GM18858 (cell line): Measurements from ENCODE around the gene NEAT1.
"Not testable (repeated sequence)": the region's sequence is repeated elsewhere in the genome, so short reads cannot be mapped to it uniquely, and the experiment has no call there.

ENCODE experiments used
- ATAC-seq: cut with Tn5 transposase; IDR thresholded peaks from one replicate; pipeline ENCODE4 v1.9.1; 2021; ENCODE audit not compliant: unreplicated experiment

The NEAT1 gene

DNA sequence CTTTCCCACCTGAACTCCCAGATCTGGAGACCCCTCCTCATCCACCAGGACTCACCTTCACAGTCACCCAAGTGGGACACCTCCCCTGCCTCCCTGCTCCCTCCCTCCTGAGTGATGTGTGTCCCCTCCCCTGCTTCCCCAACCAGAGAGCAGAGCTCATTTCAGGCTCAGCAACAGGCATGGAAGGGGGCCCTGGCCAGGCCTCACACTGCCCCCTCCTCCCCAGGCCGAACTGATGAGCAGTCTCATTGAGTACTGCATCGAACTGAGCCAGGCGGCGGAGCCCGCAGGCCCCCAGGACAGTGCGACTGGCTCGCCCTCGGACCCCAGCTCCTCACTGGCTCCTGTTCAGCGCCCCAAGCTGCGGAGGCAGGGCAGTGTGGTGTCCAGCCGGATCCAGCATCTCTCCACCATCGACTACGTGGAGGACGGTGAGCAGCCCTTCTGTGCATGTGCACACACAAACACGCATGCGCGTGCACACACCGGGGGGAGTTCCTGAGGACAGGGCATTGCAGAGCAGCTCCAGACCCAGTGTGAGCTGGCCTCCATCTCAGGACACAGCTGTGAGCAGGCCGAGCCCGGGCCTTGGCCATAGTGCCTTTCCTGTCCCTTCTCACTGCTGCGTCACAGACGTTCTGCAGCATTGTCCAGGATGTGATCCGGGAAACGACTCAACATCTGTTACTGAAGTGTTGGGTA, 17.8 kb upstream of the NEAT1 start:
- no peak for ATAC-seq

DNA sequence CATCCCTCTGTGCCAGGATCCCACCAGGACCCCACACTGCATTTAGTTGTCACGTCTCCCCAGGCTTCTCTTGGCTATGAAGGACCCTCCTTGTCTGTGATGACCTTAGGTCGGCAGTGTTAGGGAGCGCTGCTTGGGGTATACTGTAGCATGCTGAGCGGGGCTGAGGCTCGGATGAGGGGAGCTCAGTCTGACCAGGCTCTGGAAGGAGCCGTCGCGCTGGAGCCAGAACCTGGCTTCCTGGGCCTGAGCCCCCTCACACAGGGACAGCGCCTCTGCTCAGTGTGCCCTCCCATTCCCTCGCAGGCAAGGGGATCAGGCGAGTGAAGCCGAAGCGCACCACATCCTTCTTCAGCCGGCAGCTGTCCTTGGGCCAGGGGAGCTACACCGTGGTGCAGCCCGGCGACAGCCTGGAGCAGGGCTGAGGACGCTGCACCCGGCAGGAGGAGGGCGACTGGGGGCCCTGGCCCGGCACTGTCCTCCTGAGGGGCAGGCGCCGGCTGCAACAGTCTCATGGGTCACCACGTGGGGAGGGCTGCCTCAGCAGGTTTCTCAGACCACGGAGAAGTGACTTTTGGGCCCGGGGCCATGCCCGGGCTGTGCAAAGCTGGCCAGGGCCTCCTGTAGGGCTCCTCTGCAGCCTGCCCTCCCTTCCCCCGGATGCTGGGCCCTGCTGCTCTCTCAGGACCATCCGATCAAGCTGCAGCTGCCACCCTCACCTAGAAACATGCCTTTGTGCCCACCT, 11.5 kb upstream of the NEAT1 start:
- ATAC-seq: no peak

DNA sequence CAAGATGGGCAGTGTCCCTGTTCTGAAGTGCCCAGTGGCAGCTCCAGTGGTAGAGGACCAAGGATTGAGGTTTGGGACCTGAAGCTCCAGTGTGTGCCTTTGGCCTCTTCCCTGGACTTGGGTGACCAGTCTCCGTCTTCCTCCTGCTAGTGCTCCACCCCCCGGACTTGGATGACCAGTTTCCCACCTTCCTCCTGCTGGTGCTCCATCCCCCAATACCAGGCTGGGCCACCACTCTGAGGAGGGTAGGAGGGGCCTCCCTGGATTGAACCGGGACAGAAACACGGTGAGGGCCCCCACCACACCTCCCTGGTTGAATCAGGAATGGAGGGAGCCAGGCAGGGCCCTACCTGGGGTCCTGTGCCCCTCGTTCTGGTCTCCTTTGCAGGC, 10.9 kb upstream of the NEAT1 start:
- ATAC-seq: no peak

DNA sequence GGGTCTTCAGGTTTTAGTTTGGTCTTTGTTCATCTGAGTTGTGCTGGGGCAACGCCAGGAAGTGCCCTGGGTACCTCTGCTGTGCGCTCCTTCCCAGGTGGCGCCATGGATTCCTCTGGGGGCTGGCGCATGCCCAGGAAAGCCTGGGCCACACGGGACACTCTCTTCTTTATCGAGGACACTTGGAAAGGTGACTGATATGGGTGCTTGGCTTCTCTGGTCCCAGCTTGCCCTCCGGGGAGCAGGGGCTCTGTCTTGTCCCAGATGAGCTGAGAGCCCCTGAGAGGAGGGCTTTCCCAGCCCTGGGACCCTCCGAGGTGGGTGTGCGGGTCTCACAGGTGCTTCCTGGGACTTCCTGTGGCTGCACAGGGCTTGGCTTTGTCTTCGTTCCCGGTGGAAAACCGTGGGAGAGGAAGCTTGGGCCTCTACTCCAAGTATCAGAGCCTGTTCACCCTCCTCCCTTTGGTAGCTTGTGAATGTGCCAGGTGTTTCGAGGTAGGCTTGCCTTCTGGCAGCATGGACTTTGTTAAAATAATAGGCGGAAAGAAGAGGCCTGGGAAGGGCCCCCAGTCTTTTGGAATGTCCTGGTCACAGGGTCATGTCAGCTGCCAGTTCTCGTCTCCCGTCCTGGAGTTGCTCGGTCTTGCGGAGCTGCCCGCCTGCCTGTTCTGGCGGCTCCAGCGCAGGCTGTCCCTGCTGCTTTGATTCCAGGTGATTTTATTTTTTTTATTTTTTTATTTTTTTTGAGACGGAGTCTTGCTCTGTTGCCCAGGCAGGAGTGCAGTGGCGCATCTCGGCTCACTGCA, 10.1 kb upstream of the NEAT1 start:
- ATAC-seq: no peak

DNA sequence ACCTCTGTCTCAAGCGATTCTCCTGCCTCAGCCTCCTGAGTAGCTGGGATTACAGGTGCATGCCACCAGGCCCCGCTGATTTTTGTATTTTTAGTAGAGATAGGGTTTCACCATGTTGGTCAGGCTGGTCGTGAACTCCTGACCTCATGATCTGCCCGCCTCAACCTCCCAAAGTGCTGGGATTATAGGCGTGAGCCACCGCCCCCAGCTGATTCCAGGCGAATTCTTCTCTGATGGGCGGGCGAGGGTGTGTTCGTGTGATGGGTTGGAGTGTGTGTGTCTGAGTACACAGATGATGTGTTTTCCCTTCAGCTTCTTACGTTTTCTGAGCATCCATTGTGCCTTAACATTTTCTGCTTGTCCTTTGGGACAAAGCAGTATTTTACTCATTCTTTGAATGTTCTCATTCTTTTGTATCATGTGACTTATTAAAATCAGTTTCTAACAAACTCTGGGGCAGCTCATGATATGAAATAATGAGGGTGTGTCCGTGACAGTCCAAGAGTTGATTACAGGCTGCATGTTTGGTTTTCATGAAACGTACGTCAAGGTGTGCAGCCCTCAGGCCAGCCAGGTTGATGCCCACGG, 9.4 kb upstream of the NEAT1 start:
- ATAC-seq: not testable (repeated sequence)

DNA sequence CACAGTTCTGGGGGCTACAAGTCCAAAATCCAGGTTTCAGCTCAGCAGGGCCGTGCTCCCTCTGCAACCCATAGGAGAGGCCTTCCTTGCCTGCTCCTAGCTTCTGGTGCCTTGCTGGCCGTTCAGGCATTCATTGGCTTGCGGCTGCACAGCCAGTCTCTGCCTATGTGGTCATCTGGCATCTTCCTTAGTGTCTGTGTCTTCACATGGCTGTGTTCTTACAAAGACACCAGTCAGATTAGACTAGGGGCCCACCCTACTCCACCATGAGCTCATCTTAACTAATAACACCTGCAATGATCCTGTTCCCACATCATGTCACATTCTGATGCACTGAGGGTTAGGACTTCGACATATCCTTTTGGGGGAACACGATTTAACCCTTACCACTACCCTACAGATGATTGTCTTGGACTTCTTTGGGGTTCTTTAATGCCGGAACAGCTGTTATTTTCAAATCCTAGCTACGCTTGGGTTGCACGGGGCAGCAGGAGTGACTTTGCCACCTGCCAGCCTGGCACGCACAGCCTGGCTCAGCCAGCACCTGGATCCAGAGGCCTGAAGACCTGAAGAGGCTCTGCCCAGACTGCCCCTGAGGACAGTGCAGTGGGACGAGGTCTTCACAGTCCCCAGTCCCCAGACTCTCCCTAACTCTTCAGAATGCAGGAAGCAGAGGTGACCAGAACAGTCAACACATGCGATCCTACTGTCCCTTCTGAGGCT, 7.7 kb upstream of the NEAT1 start:
- ATAC-seq: no peak

DNA sequence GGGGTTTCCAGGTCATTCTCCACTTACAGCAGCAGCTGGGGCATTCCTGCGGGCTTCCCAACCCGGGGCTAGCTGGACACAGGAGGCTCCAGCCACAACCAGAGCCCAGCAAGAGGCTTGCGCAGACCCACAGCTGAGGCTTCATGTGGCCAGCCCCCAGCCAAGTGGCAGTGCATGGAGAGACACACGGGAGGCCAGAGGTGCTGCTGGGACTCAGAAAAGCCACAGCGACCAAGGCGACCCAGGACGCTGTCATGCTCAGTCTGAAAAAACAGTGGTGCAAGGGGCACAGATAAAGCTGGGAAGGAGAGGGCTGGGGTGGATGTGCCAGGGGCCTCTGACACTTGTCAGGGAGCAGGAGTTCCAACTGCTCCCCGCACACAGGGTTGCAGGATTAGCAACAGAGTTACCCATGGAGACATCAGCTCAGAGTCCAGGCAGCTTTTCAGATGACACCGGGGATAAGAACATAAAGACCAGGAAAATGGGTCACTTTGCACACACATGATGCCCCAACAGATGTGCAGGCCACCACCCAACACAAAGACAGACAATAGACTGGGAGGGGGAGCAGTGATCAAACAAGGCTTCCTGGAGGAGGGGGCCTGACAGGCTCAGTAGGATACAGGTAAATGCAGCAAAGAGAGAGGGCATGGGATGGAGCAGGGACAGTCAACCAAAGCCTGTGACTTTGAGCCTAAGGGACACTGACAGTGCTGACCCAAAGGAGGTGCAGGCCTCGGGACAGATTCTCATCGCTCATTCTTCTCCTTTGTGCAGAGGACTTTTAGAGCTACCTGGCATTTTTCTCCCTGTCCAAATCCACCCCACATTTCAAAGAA, 6.9 kb upstream of the NEAT1 start:
- ATAC-seq: no peak

DNA sequence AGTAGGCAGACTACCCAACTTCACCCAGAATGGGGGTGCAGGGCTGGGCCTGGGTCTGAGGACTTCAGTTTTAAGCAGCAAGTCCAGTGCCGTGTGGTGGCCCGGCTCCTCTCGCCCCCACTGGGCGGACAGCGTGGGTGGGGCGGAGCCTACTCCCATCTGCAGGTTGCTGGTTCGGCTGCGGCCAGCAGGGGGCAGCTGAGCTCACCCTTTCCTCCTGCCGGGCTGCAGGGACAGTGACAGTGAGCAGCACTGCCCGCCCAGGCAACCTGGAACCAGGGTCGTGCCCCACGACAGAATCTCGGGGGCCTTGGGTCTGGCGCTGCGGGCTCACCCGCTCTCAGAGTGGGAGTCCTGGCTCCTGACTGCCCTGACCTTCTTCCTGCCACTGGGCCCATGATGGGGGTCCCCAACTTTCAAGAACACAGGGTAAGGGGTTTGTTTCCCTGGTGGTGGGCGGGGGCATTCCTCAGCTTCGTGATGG, 6.2 kb upstream of the NEAT1 start:
- peak; percentile 36 for ATAC-seq

DNA sequence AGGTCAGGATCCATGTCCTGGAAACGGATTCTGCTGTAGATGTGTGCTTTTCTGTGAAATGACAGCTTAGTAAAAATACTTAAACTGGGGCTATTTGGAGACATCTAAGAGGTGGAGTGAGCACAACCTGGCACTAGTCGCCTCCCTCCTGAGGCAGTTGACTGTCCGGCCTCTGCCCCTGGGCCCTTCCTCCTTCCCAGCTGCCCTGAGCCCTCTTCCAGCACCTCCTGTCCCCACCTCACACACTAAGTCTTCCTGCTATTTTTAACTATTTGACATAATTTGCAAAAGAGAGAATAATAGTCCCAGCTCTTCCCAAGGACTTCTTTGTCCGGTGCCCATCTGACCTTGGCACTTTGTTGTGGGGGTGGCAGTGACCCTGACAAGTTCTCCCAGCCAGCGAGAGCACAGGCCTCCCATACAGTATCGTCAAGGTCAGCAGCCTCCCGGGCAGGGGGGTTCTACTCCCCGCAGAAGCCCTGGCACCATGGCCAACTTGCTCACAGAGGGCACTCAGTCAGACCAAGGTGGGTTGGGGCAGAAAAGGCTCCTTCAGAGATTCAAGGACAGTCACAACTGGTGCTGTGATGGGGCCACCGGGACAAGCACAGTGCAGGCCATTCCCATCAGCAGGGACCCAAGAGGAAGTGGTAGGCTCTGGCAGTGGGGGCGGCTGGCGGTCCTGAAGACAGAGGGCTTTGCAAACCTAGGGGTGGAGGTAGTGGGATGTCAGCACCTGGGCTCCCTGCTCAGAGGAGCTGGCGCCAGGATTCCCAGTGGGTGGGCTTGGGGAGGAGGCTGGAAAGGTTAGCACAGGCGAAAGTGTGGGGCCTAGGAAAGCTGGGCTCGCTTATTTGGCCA, 5.5 kb upstream of the NEAT1 start:
- ATAC-seq: no peak

DNA sequence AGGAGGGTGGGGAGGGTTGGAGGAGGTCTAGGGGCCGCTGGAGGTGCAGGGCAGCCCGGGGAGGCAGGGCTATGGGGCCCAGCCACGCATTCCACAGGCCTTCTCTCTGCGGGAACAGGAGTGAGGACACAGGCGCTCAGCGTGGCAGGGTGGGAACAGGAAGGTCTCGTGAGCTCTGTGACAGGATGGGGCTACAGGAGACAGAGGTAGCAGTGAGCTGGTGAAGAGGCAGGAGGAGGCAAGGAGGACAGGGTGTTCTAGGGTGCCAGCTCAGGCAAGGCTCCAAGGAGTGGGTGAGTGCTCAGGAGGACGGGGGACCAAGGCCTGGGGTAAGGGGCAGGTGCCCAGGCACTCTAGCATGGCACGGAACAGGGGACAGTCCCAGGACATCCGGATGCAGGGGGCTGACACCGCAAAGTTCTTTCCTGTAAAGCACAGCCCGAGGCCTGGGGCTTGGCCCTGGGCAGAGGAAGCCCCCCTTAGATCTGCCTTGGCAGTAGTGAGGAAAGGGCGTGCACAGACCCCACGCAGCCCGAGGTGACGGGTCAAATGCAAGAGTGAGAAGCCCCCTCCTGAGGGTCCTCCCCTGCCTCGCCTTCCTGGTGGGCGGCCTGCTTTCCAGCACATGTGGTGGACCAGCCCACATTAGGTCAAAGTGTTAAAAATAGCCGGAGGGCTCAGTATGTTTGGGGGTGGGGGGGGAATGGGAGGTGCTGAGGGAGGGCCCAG, 4.7 kb upstream of the NEAT1 start:
- ATAC-seq: no peak

DNA sequence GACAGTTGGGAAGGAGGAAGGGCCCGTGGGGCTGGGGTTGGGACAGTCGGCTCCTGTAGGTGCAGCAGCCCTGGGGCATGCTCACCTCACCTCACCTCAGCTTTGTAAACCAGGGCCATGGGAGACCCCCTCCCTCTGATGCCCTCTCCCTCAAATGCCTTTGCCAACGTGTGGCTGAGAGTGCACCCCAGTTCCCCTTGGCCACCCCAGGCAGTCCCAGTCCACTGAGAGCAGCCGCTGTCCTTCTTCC, 4.2 kb upstream of the NEAT1 start:
- ATAC-seq: no peak

DNA sequence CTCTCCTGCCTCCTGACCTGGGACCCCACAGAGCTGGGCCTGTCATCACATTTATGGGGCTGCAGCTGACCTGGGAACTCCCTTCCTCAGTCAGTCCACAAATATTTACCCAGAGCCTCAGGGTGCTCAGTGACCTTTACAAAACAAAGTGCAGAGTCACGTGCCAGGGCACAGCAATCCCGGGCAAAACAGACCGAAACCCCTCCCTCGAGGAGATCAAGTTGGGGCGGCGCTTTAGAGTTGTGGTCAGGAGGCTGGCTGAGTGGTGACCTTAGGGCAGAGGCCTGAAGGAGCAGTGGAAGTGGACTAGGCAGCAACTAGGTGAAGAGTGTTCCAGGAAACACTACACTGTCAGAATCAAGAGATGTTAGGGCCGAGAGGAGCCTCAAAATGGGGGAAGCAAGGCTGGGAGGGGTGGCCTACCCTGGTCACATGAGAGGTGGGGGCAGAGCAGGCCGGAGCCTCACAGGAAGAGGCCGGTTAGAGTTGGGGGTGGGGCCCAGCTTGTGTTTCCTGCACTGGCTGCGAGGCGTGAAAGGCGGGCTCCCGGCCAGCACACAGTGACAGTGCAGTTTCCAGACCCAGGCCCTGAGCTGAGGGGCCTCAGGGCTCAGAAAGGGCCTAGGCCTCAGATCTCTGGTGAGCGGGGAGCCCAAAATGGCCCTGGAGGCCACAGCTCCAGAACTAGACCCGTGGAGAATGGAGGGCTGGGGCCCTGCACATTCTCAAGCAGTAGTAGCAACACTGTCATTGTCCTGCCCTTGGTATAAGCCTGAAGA, 3.7 kb upstream of the NEAT1 start:
- ATAC-seq: peak; percentile 22

DNA sequence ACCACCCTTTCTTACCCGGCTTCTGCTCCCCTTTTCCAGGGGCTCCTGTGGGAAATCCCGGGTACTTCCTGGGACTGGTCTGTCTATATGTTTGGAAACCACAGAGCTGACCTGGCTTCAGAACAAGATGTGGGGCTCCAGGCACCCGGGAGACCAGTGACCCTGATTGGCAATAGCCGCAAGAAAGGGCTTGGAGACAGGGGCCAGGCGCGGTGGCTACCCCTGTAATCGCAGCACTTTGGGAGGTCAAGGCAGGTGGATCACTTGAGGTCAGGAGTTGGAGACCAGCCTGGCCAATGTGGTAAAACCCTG, 3.2 kb upstream of the NEAT1 start:
- no peak for ATAC-seq

DNA sequence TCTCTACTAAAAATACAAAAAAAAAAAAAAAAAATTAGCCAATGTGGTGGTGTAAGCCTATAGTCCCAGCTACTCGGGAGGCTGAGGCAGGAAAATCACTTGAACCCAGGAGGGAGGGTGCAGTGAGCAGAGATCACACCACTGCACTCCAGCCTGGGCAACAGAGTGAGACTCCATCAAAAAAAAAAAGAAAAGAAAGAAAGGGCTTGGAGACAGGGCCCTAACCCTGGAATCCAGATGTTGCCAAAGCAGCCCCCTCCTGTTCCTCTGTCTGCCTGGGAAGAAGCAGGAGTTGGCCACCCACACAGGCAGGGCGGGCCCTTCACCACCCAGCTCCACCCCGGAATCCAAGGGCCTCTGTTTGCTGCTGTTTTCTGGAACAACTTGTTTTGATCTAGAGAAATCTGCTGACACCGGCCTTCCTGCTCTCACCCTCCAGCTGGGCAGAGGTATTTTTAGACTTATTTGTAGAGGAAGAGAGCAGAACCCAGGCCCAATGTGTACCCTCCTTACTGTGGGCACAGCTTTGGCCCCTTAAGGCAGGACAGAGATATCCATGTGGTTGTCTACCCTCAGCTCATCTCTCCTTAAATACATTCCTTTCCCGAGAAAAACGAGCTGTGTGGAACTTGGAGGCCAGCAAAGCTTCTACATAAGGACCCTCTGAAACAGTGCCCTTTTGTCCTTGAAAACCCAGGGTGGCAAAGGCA, 2.7 kb upstream of the NEAT1 start:
- ATAC-seq: no peak

DNA sequence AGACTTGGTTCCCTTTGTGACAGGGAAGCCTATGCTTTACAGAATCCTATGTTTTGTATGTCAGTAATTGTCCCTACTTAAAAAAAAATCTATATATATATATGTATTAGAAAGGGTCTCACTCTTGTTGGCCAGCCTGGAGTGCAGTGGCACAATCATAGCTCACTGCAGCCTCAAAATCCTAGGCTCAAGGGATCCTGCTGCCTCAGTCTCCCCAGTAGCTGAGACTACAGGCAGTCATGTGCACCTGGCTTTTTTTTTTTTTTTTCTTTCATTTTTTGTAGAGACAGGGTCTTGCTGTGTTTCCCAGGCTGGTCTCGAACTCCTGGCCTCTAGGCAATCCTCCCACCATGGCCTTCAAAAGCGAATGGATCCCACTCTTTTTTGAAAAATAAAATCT, 2.1 kb upstream of the NEAT1 start:
- ATAC-seq: no peak

DNA sequence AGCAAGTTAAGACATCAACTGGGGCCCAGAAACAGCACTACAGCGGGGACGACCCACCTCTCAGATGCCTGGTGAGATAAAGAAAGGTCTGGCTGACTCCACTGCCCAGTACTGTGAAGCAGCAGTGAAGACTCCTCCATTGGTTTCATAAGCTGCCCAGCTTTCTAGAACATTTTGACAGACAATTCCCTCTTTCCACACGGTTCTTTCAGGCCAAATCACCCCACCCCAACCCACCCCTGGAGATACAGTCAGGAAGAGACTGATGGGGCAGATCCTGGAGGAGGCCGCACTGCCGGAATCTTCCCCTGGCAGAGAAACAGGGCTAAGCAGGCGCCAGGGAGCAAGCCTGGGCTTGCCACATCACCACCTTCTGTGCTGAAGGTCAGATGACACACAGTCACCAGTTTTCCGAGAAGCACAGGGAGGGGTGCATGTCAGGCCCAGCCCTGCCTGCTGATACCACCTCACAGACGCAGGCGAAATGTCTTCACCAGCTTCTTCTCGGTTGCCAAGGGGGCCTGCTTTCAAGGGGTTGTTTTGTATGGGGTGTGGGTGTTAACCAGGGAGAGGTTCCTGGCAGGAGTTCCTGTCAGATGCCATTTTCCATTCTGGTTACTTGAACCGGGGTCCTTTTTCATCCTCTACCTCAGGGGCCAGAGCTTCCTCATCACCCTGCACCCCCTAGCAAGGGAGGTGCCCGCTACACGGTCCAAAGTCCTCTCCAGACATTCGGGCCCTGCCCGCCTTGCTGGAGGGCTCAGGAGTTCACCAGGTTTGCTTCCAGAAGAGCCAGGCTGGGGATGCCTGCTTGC, 1.4 kb upstream of the NEAT1 start:
- no peak for ATAC-seq
